GM12891 (cell line): ENCODE results near the gene RRAS2.

Experiments used
- PAX5 ChIP-seq: IDR thresholded peaks from 2 replicates; pipeline ENCODE4 v1.6.1; 2011; ENCODE audit warnings: low read length, moderate library complexity, mild to moderate bottlenecking; ENCODE audit not compliant: insufficient read depth, severe bottlenecking
- POLR2A ChIP-seq: IDR thresholded peaks from 2 replicates; pipeline ENCODE4 v1.6.1; 2011; ENCODE audit warnings: low read depth, low read length, control low read depth
- POLR2AphosphoS5 ChIP-seq: IDR thresholded peaks from 2 replicates; pipeline ENCODE4 v1.6.1; 2011; ENCODE audit warnings: low read depth, low read length, control low read depth
- POU2F2 ChIP-seq: IDR thresholded peaks from 2 replicates; pipeline ENCODE4 v1.6.1; 2011; ENCODE audit warnings: low read depth, mild to moderate bottlenecking, control low read depth, low read length, moderate library complexity
- SPI1 ChIP-seq: IDR thresholded peaks from 2 replicates; pipeline ENCODE4 v1.6.1; 2011; ENCODE audit warnings: low read depth, low read length, control low read depth
- TAF1 ChIP-seq: IDR thresholded peaks from 2 replicates; pipeline ENCODE4 v1.6.1; 2011; ENCODE audit warnings: low read depth, low read length, control low read depth

- no peak for TF ChIP-seq POLR2A
- no peak for TF ChIP-seq POLR2AphosphoS5
- no peak for TF ChIP-seq SPI1
- TF ChIP-seq TAF1: no peak
- TF ChIP-seq PAX5: no peak
- no peak for TF ChIP-seq POU2F2
Observed at GRCh38 chr11:14380125-14380936, 21.3 kb upstream of the RRAS2 start.
